ENCODE data around the gene NFKB1. TPM values are rescaled to one million over a fixed set of nuclear protein-coding genes. Genes with fewer than 3 reads are reported as not detected.

The NFKB1 gene
- total RNA-seq, 1 donor from 2014 or later: 43.0 TPM

GRCh38 chr4:102552781-102553180 lies 51.6 kb downstream of the NFKB1 start:
- no peak for DNase-seq (ENCODE audit: low read depth)
- no peak overlapping the region for H3K4me3 ChIP-seq (ENCODE audit: low read depth, low read length)
- no peaks in the 10 kb centered on the region for H3K27me3 ChIP-seq (ENCODE audit: control insufficient read depth, insufficient read depth, low read length)
- H3K36me3 ChIP-seq (ENCODE audit: control insufficient read depth, insufficient read depth, low read length): no peaks in the 10 kb centered on the region
- TF ChIP-seq, protein P1, sequence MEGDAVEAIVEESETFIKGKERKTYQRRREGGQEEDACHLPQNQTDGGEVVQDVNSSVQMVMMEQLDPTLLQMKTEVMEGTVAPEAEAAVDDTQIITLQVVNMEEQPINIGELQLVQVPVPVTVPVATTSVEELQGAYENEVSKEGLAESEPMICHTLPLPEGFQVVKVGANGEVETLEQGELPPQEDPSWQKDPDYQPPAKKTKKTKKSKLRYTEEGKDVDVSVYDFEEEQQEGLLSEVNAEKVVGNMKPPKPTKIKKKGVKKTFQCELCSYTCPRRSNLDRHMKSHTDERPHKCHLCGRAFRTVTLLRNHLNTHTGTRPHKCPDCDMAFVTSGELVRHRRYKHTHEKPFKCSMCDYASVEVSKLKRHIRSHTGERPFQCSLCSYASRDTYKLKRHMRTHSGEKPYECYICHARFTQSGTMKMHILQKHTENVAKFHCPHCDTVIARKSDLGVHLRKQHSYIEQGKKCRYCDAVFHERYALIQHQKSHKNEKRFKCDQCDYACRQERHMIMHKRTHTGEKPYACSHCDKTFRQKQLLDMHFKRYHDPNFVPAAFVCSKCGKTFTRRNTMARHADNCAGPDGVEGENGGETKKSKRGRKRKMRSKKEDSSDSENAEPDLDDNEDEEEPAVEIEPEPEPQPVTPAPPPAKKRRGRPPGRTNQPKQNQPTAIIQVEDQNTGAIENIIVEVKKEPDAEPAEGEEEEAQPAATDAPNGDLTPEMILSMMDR (IDR thresholded peaks at IDR 0.05; ENCODE audit: insufficient read depth, low read length, poor library complexity, severe bottlenecking): no peak

- DNase-seq (ENCODE audit: low read depth): no peak
- Histone ChIP-seq H3K27me3 (ENCODE audit: control insufficient read depth, insufficient read depth, low read length) (no peaks in the 10 kb centered on the region), H3K36me3 (ENCODE audit: control insufficient read depth, insufficient read depth, low read length) (no peaks in the 10 kb centered on the region), H3K4me3 (ENCODE audit: low read depth, low read length) (no peak overlapping the region)
- TF ChIP-seq, protein P1 (IDR thresholded peaks at IDR 0.05; ENCODE audit: insufficient read depth, low read length, poor library complexity, severe bottlenecking): no peak
Observed at GRCh38 chr4:102553982-102554381, 52.8 kb downstream of the NFKB1 start.

- Histone ChIP-seq H3K36me3 (ENCODE audit: control insufficient read depth, insufficient read depth, low read length) (no peaks in the 10 kb centered on the region), H3K4me3 (ENCODE audit: low read depth, low read length) (no peak overlapping the region), H3K27me3 (ENCODE audit: control insufficient read depth, insufficient read depth, low read length) (no peaks in the 10 kb centered on the region)
- TF ChIP-seq, protein P1 (IDR thresholded peaks at IDR 0.05; ENCODE audit: insufficient read depth, low read length, poor library complexity, severe bottlenecking): no peak
- DNase-seq (ENCODE audit: low read depth): peak; percentile 25
Observed at GRCh38 chr4:102554482-102554881, 53.3 kb downstream of the NFKB1 start.

DNA sequence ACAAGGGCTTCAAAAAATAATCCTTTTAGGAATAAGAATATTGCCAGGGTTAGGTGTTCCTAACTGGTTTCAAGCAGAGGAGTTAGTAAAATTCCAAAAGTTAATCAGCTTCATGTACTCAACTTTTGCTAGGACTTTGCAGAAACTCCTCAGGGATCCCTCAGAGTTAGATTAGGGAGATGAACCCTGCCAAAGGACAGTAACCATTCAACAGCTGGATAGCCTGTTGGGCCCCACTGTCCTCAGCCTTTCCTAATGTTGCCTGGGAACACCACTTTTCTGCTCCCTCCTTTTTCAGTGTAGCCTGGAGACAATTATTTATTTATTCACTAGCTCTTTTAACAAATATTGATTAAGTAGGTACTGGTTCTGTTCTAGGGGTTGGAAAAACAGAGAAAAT lies 53.8 kb downstream of the NFKB1 start:
- TF ChIP-seq, protein P1 (IDR thresholded peaks at IDR 0.05; ENCODE audit: insufficient read depth, low read length, poor library complexity, severe bottlenecking): no peak
- H3K4me3 ChIP-seq (ENCODE audit: low read depth, low read length): no peak overlapping the region

DNA sequence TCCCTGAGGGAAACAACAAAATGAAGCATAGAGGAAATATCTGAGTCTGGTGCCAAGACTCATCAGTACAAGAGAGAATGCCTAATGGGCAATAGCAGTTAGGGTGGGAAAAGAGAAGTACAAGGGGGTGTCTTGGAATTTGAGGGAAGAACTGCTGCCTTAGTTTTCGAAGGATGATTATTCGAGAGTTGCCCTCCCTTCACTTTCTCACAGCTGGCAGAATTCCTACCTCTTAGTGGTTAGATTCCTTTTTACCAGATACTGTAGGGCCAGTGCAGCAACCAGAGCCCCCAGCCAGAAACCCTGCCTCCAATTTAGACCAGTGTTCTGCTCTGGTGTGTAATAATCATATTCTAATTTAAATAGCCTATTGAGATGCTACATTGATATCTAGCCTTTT lies 56.5 kb downstream of the NFKB1 start:
- Histone ChIP-seq H3K4me3 (ENCODE audit: low read depth, low read length) (no peak overlapping the region), H3K36me3 (ENCODE audit: control insufficient read depth, insufficient read depth, low read length) (no peaks in the 10 kb centered on the region), H3K27me3 (ENCODE audit: control insufficient read depth, insufficient read depth, low read length) (no peaks in the 10 kb centered on the region)
- TF ChIP-seq, protein P1 (IDR thresholded peaks at IDR 0.05; ENCODE audit: insufficient read depth, low read length, poor library complexity, severe bottlenecking): no peak
- DNase-seq (ENCODE audit: low read depth): no peak

More for the DNA sequence above, 53.8 kb downstream of the NFKB1 start:
- no peaks in the 10 kb centered on the region for H3K36me3 ChIP-seq (ENCODE audit: control insufficient read depth, insufficient read depth, low read length)
- H3K27me3 ChIP-seq (ENCODE audit: control insufficient read depth, insufficient read depth, low read length): no peaks in the 10 kb centered on the region
- DNase-seq (ENCODE audit: low read depth): no peak

DNA sequence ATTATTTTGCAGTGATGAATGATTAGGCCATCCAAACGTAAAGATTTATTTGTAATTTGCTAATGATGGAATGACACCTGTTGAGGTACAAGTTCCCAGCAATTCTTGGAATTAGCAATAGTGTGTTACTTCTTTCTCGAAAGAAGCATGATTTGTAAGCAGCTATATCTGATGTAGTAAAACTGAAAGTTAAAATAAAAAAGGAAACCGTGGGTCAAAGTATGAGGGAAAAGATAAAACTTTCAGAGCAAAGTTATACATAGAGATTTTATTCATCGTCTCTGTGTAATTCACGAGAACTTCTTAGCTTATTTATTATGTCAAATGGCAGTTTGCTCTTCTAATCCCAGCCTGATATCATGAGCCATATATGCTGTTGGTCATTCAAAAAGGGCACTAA lies 59.0 kb downstream of the NFKB1 start:
- no peaks in the 10 kb centered on the region for H3K27me3 ChIP-seq (ENCODE audit: control insufficient read depth, insufficient read depth, low read length)
- H3K36me3 ChIP-seq (ENCODE audit: control insufficient read depth, insufficient read depth, low read length): no peaks in the 10 kb centered on the region
- H3K4me3 ChIP-seq (ENCODE audit: low read depth, low read length): no peak overlapping the region
- TF ChIP-seq, protein P1 (IDR thresholded peaks at IDR 0.05; ENCODE audit: insufficient read depth, low read length, poor library complexity, severe bottlenecking): no peak
- DNase-seq (ENCODE audit: low read depth): no peak

Measured in kidney epithelial cell (primary cell).